SK-N-SH treated with all-trans-retinoic acid at 6 μM for 48 hours (cell line): Measurements from ENCODE around the gene VPS4B.

Source experiments
- ATAC-seq: fragments of 200-7000 bp; cut with Tn5 transposase; 3 replicates; pipeline ENCODE4 v1.9.1; 2020; ENCODE audit warnings: mild to moderate bottlenecking, moderate library complexity
- ARNTL ChIP-seq: fragments of 450-650 bp; formaldehyde crosslinking; IDR thresholded peaks from 2 replicates; pipeline ENCODE4 v1.5.0; 2020; ENCODE audit warnings: low read depth, mild to moderate bottlenecking, moderate library complexity, borderline replicate concordance
- BACH2 ChIP-seq: fragments of 250-450 bp; sonication (Bioruptor Pico); IDR thresholded peaks from 2 replicates; pipeline ENCODE4 v1.9.0; 2021; ENCODE audit warnings: mild to moderate bottlenecking, borderline replicate concordance
- CREB5 ChIP-seq: fragments of 250-450 bp; sonication (Bioruptor Pico); IDR thresholded peaks from 2 replicates; pipeline ENCODE4 v1.5.1; 2020; ENCODE audit warnings: low read depth, mild to moderate bottlenecking, moderate library complexity
- CSDC2 ChIP-seq: fragments of 250-450 bp; sonication (Bioruptor Pico); IDR thresholded peaks from 2 replicates; pipeline ENCODE4 v1.5.0; 2020; ENCODE audit warnings: mild to moderate bottlenecking, moderate library complexity
- CSRNP3 ChIP-seq: fragments of 250-450 bp; sonication (Bioruptor Pico); IDR thresholded peaks from 2 replicates; pipeline ENCODE4 v1.5.1; 2021; ENCODE audit warnings: mild to moderate bottlenecking, moderate library complexity
- ESRRG ChIP-seq: fragments of 250-450 bp; sonication (Bioruptor Pico); IDR thresholded peaks from 2 replicates; pipeline ENCODE4 v1.6.1; 2021; ENCODE audit warnings: mild to moderate bottlenecking
- GLIS3 ChIP-seq: fragments of 250-450 bp; sonication (Bioruptor Pico); IDR thresholded peaks from 2 replicates; pipeline ENCODE4 v1.5.0; 2020; ENCODE audit warnings: mild to moderate bottlenecking, moderate library complexity
- ISL1 ChIP-seq: fragments of 250-450 bp; sonication (Bioruptor Pico); IDR thresholded peaks from 2 replicates; pipeline ENCODE4 v2.1.2; 2022; ENCODE audit warnings: mild to moderate bottlenecking, moderate library complexity
- OSR1 ChIP-seq: fragments of 250-450 bp; sonication (Bioruptor Pico); IDR thresholded peaks from 2 replicates; pipeline ENCODE4 v1.8.0; 2022; ENCODE audit warnings: moderate library complexity, mild to moderate bottlenecking, inconsistent platforms
- PATZ1 ChIP-seq: fragments of 250-450 bp; sonication (Bioruptor Pico); IDR thresholded peaks from 2 replicates; pipeline ENCODE4 v1.8.0; 2020; ENCODE audit warnings: mild to moderate bottlenecking, moderate library complexity, borderline replicate concordance
- PPARA ChIP-seq: fragments of 250-450 bp; sonication (Bioruptor Pico); IDR thresholded peaks from 2 replicates; pipeline ENCODE4 v1.5.0; 2020; ENCODE audit warnings: mild to moderate bottlenecking, borderline replicate concordance
- RARB ChIP-seq: fragments of 250-450 bp; sonication (Bioruptor Pico); IDR thresholded peaks from 2 replicates; pipeline ENCODE4 v1.8.0; 2021; ENCODE audit warnings: mild to moderate bottlenecking, moderate library complexity
- SNAI2 ChIP-seq: fragments of 250-450 bp; sonication (Bioruptor Pico); IDR thresholded peaks from 2 replicates; pipeline ENCODE4 v1.5.0; 2020; ENCODE audit warnings: mild to moderate bottlenecking, moderate library complexity
- TOX ChIP-seq: fragments of 250-450 bp; sonication (Bioruptor Pico); IDR thresholded peaks from 2 replicates; pipeline ENCODE4 v1.8.0; 2021; ENCODE audit warnings: mild to moderate bottlenecking, moderate library complexity, borderline replicate concordance
- TSHZ2 ChIP-seq: fragments of 250-450 bp; sonication (Bioruptor Pico); IDR thresholded peaks from 2 replicates; pipeline ENCODE4 v1.5.0; 2020; ENCODE audit warnings: mild to moderate bottlenecking, moderate library complexity
- ZC3H10 ChIP-seq: fragments of 250-450 bp; sonication (Bioruptor Pico); IDR thresholded peaks from 2 replicates; pipeline ENCODE4 v1.5.1; 2021; ENCODE audit warnings: mild to moderate bottlenecking, moderate library complexity
- ZFP3 ChIP-seq: fragments of 250-450 bp; sonication (Bioruptor Pico); IDR thresholded peaks from 2 replicates; pipeline ENCODE4 v1.5.0; 2020; ENCODE audit warnings: mild to moderate bottlenecking, moderate library complexity
- ZFP30 ChIP-seq: fragments of 450-650 bp; formaldehyde crosslinking; IDR thresholded peaks from 2 replicates; pipeline ENCODE4 v1.5.0; 2022; ENCODE audit warnings: mild to moderate bottlenecking, moderate library complexity
- ZNF565 ChIP-seq: fragments of 450-650 bp; formaldehyde crosslinking; conservative IDR thresholded peaks from 2 replicates; pipeline ENCODE4 v1.5.0; 2020; ENCODE audit warnings: low read depth, mild to moderate bottlenecking, moderate library complexity
- ZNF70 ChIP-seq: fragments of 450-650 bp; formaldehyde crosslinking; IDR thresholded peaks from 2 replicates; pipeline ENCODE4 v1.5.0; 2020; ENCODE audit warnings: mild to moderate bottlenecking, moderate library complexity

Gene VPS4B

GRCh38 chr18:63378919-63379638, 43.2 kb downstream of the VPS4B start:
- TF ChIP-seq TOX (no peak), ISL1 (CRISPR knock-in tag) (no peak), ZC3H10 (CRISPR knock-in tag) (no peak), BACH2 (CRISPR knock-in tag) (no peak), RARB (CRISPR knock-in tag) (no peak), PPARA (CRISPR knock-in tag) (no peak), PATZ1 (no peak), ZFP3 (CRISPR knock-in tag) (no peak), CREB5 (no peak), ZFP30 (CRISPR knock-in tag) (no peak), ZNF70 (CRISPR knock-in tag) (no peak), SNAI2 (CRISPR knock-in tag) (no peak), ARNTL (CRISPR knock-in tag) (no peak)
- ATAC-seq = no peak

GRCh38 chr18:63377275-63377980, 44.8 kb downstream of the VPS4B start:
- TF ChIP-seq SNAI2 (CRISPR knock-in tag) = no peak
- no peak for TF ChIP-seq ZFP30 (CRISPR knock-in tag)
- TF ChIP-seq BACH2 (CRISPR knock-in tag) = no peak
- TF ChIP-seq CSRNP3 (CRISPR knock-in tag) = no peak
- no peak for TF ChIP-seq TOX
- TF ChIP-seq TSHZ2 = no peak
- no peak for TF ChIP-seq OSR1
- TF ChIP-seq PATZ1 = no peak
- TF ChIP-seq ISL1 (CRISPR knock-in tag) = no peak
- no peak for TF ChIP-seq ESRRG
- TF ChIP-seq ARNTL (CRISPR knock-in tag) = no peak
- TF ChIP-seq ZNF565 (CRISPR knock-in tag) = no peak
- TF ChIP-seq CSDC2 (CRISPR knock-in tag) = no peak
- TF ChIP-seq RARB (CRISPR knock-in tag) = no peak
- ATAC-seq = no peak

GRCh38 chr18:63376538-63376937, 45.7 kb downstream of the VPS4B start:
- no peak for ATAC-seq
- TF ChIP-seq GLIS3 (CRISPR knock-in tag) (no peak), RARB (CRISPR knock-in tag) (no peak), ARNTL (CRISPR knock-in tag) (no peak), PPARA (CRISPR knock-in tag) (no peak), TOX (no peak), BACH2 (CRISPR knock-in tag) (no peak), ZNF565 (CRISPR knock-in tag) (no peak), ZC3H10 (CRISPR knock-in tag) (no peak), ZFP30 (CRISPR knock-in tag) (no peak), CREB5 (no peak), SNAI2 (CRISPR knock-in tag) (no peak)
